SK-N-SH (cell line): ENCODE data around the gene RNF19B. TPM values are rescaled to one million over a fixed set of nuclear protein-coding genes. Genes with fewer than 3 reads are reported as not detected.
"Not testable (repeated sequence)": the region's sequence is repeated elsewhere in the genome, so short reads cannot be mapped to it uniquely, and the experiment has no call there.

ENCODE experiments used
- CTCF ChIA-PET: fragments of 300-600, 350-600 bp; formaldehyde crosslinking; extraction: SDS; loops from one replicate; lab custom pipeline; 2021; lab: Yijun Ruan, JAX
- POLR2A ChIA-PET: fragments of 350-600 bp; sonication (Branson Sonifier 250); formaldehyde crosslinking; extraction: SDS; loops from one replicate; lab custom pipeline; 2020; ENCODE audit warnings: antibody characterized with exemption, inconsistent platforms; lab: Yijun Ruan, JAX
- DNase-seq: peaks from one replicate; pipeline ENCODE4 v3.0.0; 2012
- H2AFZ ChIP-seq: fragments of 200-600 bp; sonication (generic); 2 replicates; pipeline ENCODE4 v1.8.1; 2016; ENCODE audit warnings: antibody characterized with exemption, mild to moderate bottlenecking, low read depth
- H3F3A ChIP-seq: fragments of 200-600 bp; sonication (generic); replicated peaks from 2 replicates; pipeline ENCODE3; 2016; ENCODE audit warnings: antibody characterized with exemption, mild to moderate bottlenecking; ENCODE audit not compliant: insufficient read depth
- H3K27ac ChIP-seq, 2 experiments: fragments of 200-500 bp in 1 of 2; fragments of 200-600 bp in 1 of 2; sonication (Bioruptor generic) in 1 of 2; sonication (generic), shearing (Covaris generic) in 1 of 2; 2 replicates each; pipeline versions ENCODE4 v1.5.1 to v1.6.1; 2014 to 2016; ENCODE audit warnings: low read depth in 2 of 2, inconsistent platforms in 1 of 2, low read length in 1 of 2, mild to moderate bottlenecking in 1 of 2, mixed read lengths in 1 of 2
- H3K27me3 ChIP-seq: fragments of 200-600 bp; sonication (generic), shearing (Covaris generic); 2 replicates; pipeline ENCODE4 v1.6.1; 2016; ENCODE audit warnings: mixed run types; ENCODE audit not compliant: insufficient read depth
- H3K36me3 ChIP-seq, 2 experiments: fragments of 200-500 bp in 1 of 2; fragments of 200-600 bp in 1 of 2; sonication (Bioruptor generic) in 1 of 2; sonication (generic) in 1 of 2; replicated peaks in 1 of 2; 2 replicates each; pipeline versions ENCODE3 to v1.5.1; 2014 to 2016; ENCODE audit warnings: low read length in 1 of 2, mild to moderate bottlenecking in 1 of 2; ENCODE audit not compliant: insufficient read depth in 2 of 2, control insufficient read depth in 1 of 2
- H3K4me1 ChIP-seq, 2 experiments: fragments of 200-500 bp in 1 of 2; fragments of 200-600 bp in 1 of 2; sonication (Bioruptor generic) in 1 of 2; sonication (generic), shearing (Covaris generic) in 1 of 2; 2 replicates each; pipeline versions ENCODE4 v1.5.1 to v1.6.1; 2014 to 2016; ENCODE audit warnings: low read depth in 1 of 2, low read length in 1 of 2, mixed run types in 1 of 2; ENCODE audit not compliant: insufficient read depth in 2 of 2, control insufficient read depth in 1 of 2
- H3K4me2 ChIP-seq: fragments of 200-600 bp; sonication (generic), shearing (Covaris generic); 2 replicates; pipeline ENCODE4 v1.6.1; 2017; ENCODE audit warnings: mixed run types
- H3K4me3 ChIP-seq, 2 experiments: fragments of 200-500 bp in 1 of 2; fragments of 200-600 bp in 1 of 2; sonication (Bioruptor generic) in 1 of 2; sonication (generic), shearing (Covaris generic) in 1 of 2; 2 replicates each; pipeline versions ENCODE4 v1.5.1 to v1.8.1; 2014 to 2016; ENCODE audit warnings: low read depth in 2 of 2, inconsistent platforms in 1 of 2, low read length in 1 of 2, mild to moderate bottlenecking in 1 of 2, mixed read lengths in 1 of 2, moderate library complexity in 1 of 2
- H3K79me2 ChIP-seq: fragments of 200-600 bp; sonication (generic); 2 replicates; pipeline ENCODE4 v1.8.1; 2017; ENCODE audit warnings: mild to moderate bottlenecking; ENCODE audit not compliant: insufficient read depth
- H3K9ac ChIP-seq: fragments of 200-600 bp; sonication (generic); 2 replicates; pipeline ENCODE4 v1.6.1; 2017; ENCODE audit warnings: mixed run types
- H3K9me2 ChIP-seq: fragments of 200-600 bp; sonication (generic); 2 replicates; pipeline ENCODE4 v1.6.1; 2017; ENCODE audit warnings: mixed run types
- H3K9me3 ChIP-seq: fragments of 200-600 bp; sonication (generic); 2 replicates; pipeline ENCODE4 v1.6.1; 2017; ENCODE audit warnings: mixed run types, mild to moderate bottlenecking, moderate library complexity
- H4K20me1 ChIP-seq: fragments of 200-600 bp; sonication (generic); 2 replicates; pipeline ENCODE4 v1.6.1; 2017; ENCODE audit warnings: mild to moderate bottlenecking, mixed run types; ENCODE audit not compliant: insufficient read depth
- CTCF ChIP-seq: fragments of 200-600 bp; sonication (generic); IDR thresholded peaks from 2 replicates; pipeline ENCODE4 v1.6.1; 2017; ENCODE audit warnings: antibody characterized with exemption, mild to moderate bottlenecking, moderate library complexity
- ELF1 ChIP-seq: IDR thresholded peaks from 2 replicates; pipeline ENCODE4 v1.4.0; 2012
- EZH2phosphoT487 ChIP-seq: fragments of 200-600 bp; sonication (generic); IDR thresholded peaks from 2 replicates; pipeline ENCODE4 v1.6.1; 2017; ENCODE audit warnings: low read depth, mixed run types, mild to moderate bottlenecking, antibody characterized with exemption, moderate library complexity, borderline replicate concordance
- GABPA ChIP-seq: IDR thresholded peaks from 2 replicates; pipeline ENCODE4 v1.4.0; 2012; ENCODE audit warnings: low read depth, mild to moderate bottlenecking
- GATA2 ChIP-seq: sonication (generic); formaldehyde crosslinking; IDR thresholded peaks from 2 replicates; pipeline ENCODE4 v1.5.0; 2020; ENCODE audit warnings: mild to moderate bottlenecking, missing genetic modification reagents
- IRF3 ChIP-seq: fragments of 150-350 bp; IDR thresholded peaks from 2 replicates; pipeline ENCODE4 v1.6.1; 2016; ENCODE audit warnings: mild to moderate bottlenecking, low read depth, low read length
- RAD21 ChIP-seq: IDR thresholded peaks from 2 replicates; pipeline ENCODE4 v1.6.1; 2012; ENCODE audit warnings: mild to moderate bottlenecking, low read length
- RCOR1 ChIP-seq: fragments of 150-350 bp; IDR thresholded peaks from 2 replicates; pipeline ENCODE4 v1.6.1; 2017; ENCODE audit warnings: antibody characterized with exemption, low read length
- SIN3A ChIP-seq: IDR thresholded peaks from 2 replicates; pipeline ENCODE4 v1.6.1; 2012; ENCODE audit warnings: low read depth, mild to moderate bottlenecking, low read length, moderate library complexity, borderline replicate concordance
- ZBTB33 ChIP-seq: IDR thresholded peaks from 2 replicates; pipeline ENCODE4 v1.4.0; 2012; ENCODE audit warnings: low read depth, borderline replicate concordance
- WGBS: methylation state at CpG from one replicate; pipeline ENCODE4 v1.1.6; 2017; ENCODE audit warnings: low lambda C conversion rate; 5-methylcytosine and 5-hydroxymethylcytosine counted together
- polyA plus RNA-seq, 3 experiments: library from polyadenylated mRNA; depleted of rRNA; stranded (reverse); fragments of >200 nt; gene quantifications; 2 replicates each; pipeline ENCODE4 v1.2.3, GENCODE V29; 2012
- TF ChIP-seq, protein P1 (sequence below): IDR thresholded peaks from 2 replicates; pipeline ENCODE4; 2012
- TF ChIP-seq, protein P2 (sequence below): IDR thresholded peaks from 2 replicates; pipeline ENCODE4 v1.6.1; 2012; ENCODE audit warnings: mild to moderate bottlenecking, low read depth, low read length, moderate library complexity

The RNF19B gene
- polyA plus RNA-seq, 1 of the 3 experiments (the other 2 are of a cell fraction): 20.1 TPM

GRCh38 chr1:32977546-32978087 is 13.0 kb upstream of the RNF19B start:
- WGBS: 90% methylated on average over 4 of the region's 4 CpGs
- no peaks in the 10 kb centered on the region for H3K36me3 ChIP-seq
- peaks cover 1 to 12% of the 10 kb centered on the region in 2 experiments; a peak in 3 of 4 replicates for H3K4me1 ChIP-seq
- ChIA-PET POLR2A (no interaction called here), CTCF (no interaction called here)
- H3K27me3 ChIP-seq: no peaks in the 10 kb centered on the region
- DNase-seq: no peak
- H3K4me3 ChIP-seq: no peak overlapping the region
- H2AFZ ChIP-seq: no peak overlapping the region
- no peaks in the 10 kb centered on the region for H3K9me3 ChIP-seq
- no peak overlapping the region for H3K9ac ChIP-seq
- H3K4me2 ChIP-seq: no peak overlapping the region
- H4K20me1 ChIP-seq: no peaks in the 10 kb centered on the region
- no peaks in the 10 kb centered on the region for H3K79me2 ChIP-seq
- TF ChIP-seq RCOR1 (no peak), RAD21 (no peak), GATA2 (CRISPR knock-in tag) (no peak), SIN3A (no peak), CTCF (no peak), EZH2phosphoT487 (no peak), GABPA (no peak), IRF3 (no peak), ZBTB33 (no peak), ELF1 (no peak)
- TF ChIP-seq, protein P1, sequence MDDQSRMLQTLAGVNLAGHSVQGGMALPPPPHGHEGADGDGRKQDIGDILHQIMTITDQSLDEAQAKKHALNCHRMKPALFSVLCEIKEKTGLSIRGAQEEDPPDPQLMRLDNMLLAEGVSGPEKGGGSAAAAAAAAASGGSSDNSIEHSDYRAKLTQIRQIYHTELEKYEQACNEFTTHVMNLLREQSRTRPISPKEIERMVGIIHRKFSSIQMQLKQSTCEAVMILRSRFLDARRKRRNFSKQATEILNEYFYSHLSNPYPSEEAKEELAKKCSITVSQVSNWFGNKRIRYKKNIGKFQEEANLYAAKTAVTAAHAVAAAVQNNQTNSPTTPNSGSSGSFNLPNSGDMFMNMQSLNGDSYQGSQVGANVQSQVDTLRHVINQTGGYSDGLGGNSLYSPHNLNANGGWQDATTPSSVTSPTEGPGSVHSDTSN: no peak
- TF ChIP-seq, protein P2, sequence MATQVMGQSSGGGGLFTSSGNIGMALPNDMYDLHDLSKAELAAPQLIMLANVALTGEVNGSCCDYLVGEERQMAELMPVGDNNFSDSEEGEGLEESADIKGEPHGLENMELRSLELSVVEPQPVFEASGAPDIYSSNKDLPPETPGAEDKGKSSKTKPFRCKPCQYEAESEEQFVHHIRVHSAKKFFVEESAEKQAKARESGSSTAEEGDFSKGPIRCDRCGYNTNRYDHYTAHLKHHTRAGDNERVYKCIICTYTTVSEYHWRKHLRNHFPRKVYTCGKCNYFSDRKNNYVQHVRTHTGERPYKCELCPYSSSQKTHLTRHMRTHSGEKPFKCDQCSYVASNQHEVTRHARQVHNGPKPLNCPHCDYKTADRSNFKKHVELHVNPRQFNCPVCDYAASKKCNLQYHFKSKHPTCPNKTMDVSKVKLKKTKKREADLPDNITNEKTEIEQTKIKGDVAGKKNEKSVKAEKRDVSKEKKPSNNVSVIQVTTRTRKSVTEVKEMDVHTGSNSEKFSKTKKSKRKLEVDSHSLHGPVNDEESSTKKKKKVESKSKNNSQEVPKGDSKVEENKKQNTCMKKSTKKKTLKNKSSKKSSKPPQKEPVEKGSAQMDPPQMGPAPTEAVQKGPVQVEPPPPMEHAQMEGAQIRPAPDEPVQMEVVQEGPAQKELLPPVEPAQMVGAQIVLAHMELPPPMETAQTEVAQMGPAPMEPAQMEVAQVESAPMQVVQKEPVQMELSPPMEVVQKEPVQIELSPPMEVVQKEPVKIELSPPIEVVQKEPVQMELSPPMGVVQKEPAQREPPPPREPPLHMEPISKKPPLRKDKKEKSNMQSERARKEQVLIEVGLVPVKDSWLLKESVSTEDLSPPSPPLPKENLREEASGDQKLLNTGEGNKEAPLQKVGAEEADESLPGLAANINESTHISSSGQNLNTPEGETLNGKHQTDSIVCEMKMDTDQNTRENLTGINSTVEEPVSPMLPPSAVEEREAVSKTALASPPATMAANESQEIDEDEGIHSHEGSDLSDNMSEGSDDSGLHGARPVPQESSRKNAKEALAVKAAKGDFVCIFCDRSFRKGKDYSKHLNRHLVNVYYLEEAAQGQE: no peak
- no peaks in the 10 kb centered on the region for H3K9me2 ChIP-seq
- H3F3A ChIP-seq: peaks cover 5% of the 10 kb centered on the region
- H3K27ac ChIP-seq: no peak overlapping the region

- H3K79me2 ChIP-seq, H3K4me2 ChIP-seq, H3K9ac ChIP-seq, H3K36me3 ChIP-seq, H3K27me3 ChIP-seq, DNase-seq, H3K9me2 ChIP-seq, H4K20me1 ChIP-seq, H3K27ac ChIP-seq, H3K4me1 ChIP-seq, H3F3A ChIP-seq, POLR2A ChIA-PET, H3K4me3 ChIP-seq, H2AFZ ChIP-seq, H3K9me3 ChIP-seq: not testable (repeated sequence)
- 94% methylated on average over 7 of the region's 30 CpGs for WGBS
- CTCF ChIA-PET: interaction anchor here (0.7 kb wide), 1 partner anchor 1802 kb away, joined by 3 read pairs; no protein-coding TSS in a partner anchor
Observed at GRCh38 chr1:32975055-32975454, 10.4 kb upstream of the RNF19B start.

- POLR2A ChIA-PET, H2AFZ ChIP-seq, CTCF ChIA-PET, H4K20me1 ChIP-seq, H3K27me3 ChIP-seq, H3K36me3 ChIP-seq, H3K9me3 ChIP-seq, H3K9me2 ChIP-seq, H3K4me1 ChIP-seq, H3K27ac ChIP-seq, H3K9ac ChIP-seq, DNase-seq, H3K79me2 ChIP-seq: not testable (repeated sequence)
- Histone ChIP-seq H3K4me2 (peak overlapping the region; percentile 95; the same call in 1 of the 2 replicates), H3K4me3 (peak overlapping the region in 1 of 2 experiments; percentile 53; a peak in 2 of 4 replicates), H3F3A (peaks cover 15% of the 10 kb centered on the region)
- WGBS: 57% methylated on average over 6 of the region's 6 CpGs
Observed at GRCh38 chr1:32973458-32973857, 8.8 kb upstream of the RNF19B start.
